ENCODE data around the gene NUDT6.

NUDT6 gene

DNA sequence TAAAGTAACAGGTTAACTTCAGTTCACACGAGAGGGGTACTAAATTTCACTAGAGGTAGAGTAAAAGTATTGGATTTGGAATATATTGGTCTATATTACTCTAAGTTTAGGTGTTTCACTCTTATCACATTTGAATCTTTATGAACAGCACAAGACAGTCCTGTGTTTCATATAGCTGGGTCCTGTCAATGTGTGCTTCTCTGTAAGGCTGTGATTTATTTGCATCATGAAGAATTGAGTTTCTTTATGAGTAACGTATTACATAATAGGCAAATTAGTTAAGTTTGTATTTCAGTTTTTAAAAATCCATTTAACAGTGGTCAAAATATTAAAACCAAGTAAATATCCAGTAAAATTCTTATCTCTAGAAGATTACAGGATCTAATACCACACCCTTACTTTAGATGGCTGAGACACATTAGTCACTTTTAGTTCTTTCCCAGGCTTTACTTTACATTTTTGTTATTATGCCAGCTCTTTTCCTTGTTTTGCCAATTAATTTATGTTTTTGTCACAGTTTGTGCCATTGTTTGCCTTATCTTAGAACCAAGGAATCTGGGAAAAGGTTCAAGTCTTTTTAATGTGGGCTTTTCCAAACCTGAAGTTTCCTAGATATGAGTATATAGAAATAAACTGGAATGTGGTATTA, 32.1 kb downstream of the NUDT6 start:
- H3K4me1 ChIP-seq (ENCODE audit: control insufficient read depth in 1 of 2, insufficient read depth in 2 of 2, low read length in 2 of 2) = no peaks in the 10 kb centered on the region
- H3K14ac ChIP-seq (ENCODE audit: low read length) = no peak overlapping the region
- H3K79me2 ChIP-seq (ENCODE audit: control insufficient read depth, insufficient read depth, low read length, poor library complexity) = no peaks in the 10 kb centered on the region
- H3K4me3 ChIP-seq (ENCODE audit: low read depth, low read length) = no peak overlapping the region
- H2BK12ac ChIP-seq (ENCODE audit: low read length) = no peak overlapping the region
- H2AK5ac ChIP-seq (ENCODE audit: low read length) = no peak overlapping the region
- H3K4me2 ChIP-seq (ENCODE audit: low read length) = no peak overlapping the region
- no peak overlapping the region for H3K4ac ChIP-seq (ENCODE audit: low read depth, low read length)
- no peak overlapping the region for H4K8ac ChIP-seq (ENCODE audit: low read depth, low read length)
- no peak overlapping the region for H4K12ac ChIP-seq (ENCODE audit: low read depth, low read length)
- H3K79me1 ChIP-seq (ENCODE audit: low read length) = no peaks in the 10 kb centered on the region
- H3K9me3 ChIP-seq (ENCODE audit: insufficient read depth, low read depth, low read length) = no peaks in the 10 kb centered on the region
- no peak overlapping the region for H3K27ac ChIP-seq (ENCODE audit: low read depth, low read length)
- no peak overlapping the region for H3K18ac ChIP-seq (ENCODE audit: low read length)
- WGBS (ENCODE audit: extremely low coverage, insufficient coverage, insufficient read length) = no CpG with 5 or more reads among the region's 2 CpGs
- no peak overlapping the region for H4K91ac ChIP-seq (ENCODE audit: low read depth, low read length)
- H3K27me3 ChIP-seq (ENCODE audit: insufficient read depth, low read length) = no peaks in the 10 kb centered on the region
- no peak overlapping the region for H2BK5ac ChIP-seq (ENCODE audit: low read depth, low read length, poor library complexity)
- H3K23ac ChIP-seq (ENCODE audit: low read length) = no peak overlapping the region
- H2BK120ac ChIP-seq (ENCODE audit: insufficient read depth, low read length, poor library complexity) = no peak overlapping the region
- H2AFZ ChIP-seq (ENCODE audit: insufficient read depth, low read length, poor library complexity) = no peak overlapping the region
- no peaks in the 10 kb centered on the region for H3K36me3 ChIP-seq (ENCODE audit: control insufficient read depth in 1 of 2, insufficient read depth in 2 of 2, low read length in 2 of 2)
- no peak for DNase-seq
- H3K9ac ChIP-seq (ENCODE audit: low read length) = no peak overlapping the region

DNA sequence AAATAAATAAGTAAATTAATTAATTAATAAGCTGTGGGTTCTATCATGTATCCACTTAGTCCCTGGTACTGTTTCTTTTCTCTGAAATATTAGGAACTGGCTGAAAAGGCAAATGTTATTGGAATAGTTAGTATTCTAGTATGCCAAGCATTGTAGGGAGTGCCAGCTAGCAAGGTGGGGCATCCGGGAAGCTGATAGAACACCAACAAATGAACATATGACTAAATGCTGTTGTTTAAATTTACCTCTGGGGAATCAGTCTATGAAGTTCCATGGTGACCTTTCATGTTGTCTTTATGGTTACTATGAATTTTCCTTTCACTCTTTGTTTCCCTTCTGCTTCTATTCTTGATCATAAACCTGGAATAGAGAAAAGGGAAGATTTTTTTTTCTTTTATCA, 32.7 kb downstream of the NUDT6 start:
- H3K27ac ChIP-seq (ENCODE audit: low read depth, low read length) = no peak overlapping the region

DNA sequence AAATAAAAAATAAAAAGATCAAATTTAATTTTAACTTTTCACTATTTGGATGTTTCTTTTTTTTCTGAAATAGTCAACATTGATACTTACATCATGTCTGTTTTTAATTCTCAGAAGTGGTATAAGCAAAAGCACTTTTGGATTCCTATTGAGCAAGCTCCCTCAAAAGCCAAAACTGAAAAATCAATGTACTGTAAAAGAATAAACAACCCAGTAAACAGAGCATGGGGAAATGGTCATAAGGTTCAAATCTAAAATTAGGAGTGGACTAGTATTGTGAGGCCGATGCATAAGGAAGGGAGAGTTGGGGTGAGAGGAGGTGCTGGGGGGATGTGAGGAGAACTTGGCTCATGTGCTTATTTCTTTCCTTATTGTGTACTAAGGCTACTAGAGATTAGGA, 37.9 kb downstream of the NUDT6 start:
- no peaks in the 10 kb centered on the region for H3K27me3 ChIP-seq (ENCODE audit: insufficient read depth, low read length)
- H4K8ac ChIP-seq (ENCODE audit: low read depth, low read length) = no peak overlapping the region
- H3K79me2 ChIP-seq (ENCODE audit: control insufficient read depth, insufficient read depth, low read length, poor library complexity) = no peaks in the 10 kb centered on the region
- H3K79me1 ChIP-seq (ENCODE audit: low read length) = no peaks in the 10 kb centered on the region
- no peak for DNase-seq
- H3K4me2 ChIP-seq (ENCODE audit: low read length) = no peak overlapping the region
- H3K9ac ChIP-seq (ENCODE audit: low read length) = no peak overlapping the region
- H2AK5ac ChIP-seq (ENCODE audit: low read length) = no peak overlapping the region
- no peaks in the 10 kb centered on the region for H3K36me3 ChIP-seq (ENCODE audit: control insufficient read depth in 1 of 2, insufficient read depth in 2 of 2, low read length in 2 of 2)
- no peak overlapping the region for H3K18ac ChIP-seq (ENCODE audit: low read length)
- no peak overlapping the region for H2BK5ac ChIP-seq (ENCODE audit: low read depth, low read length, poor library complexity)
- H3K14ac ChIP-seq (ENCODE audit: low read length) = no peak overlapping the region
- H4K91ac ChIP-seq (ENCODE audit: low read depth, low read length) = no peak overlapping the region
- H2BK120ac ChIP-seq (ENCODE audit: insufficient read depth, low read length, poor library complexity) = no peak overlapping the region
- no peak overlapping the region for H4K12ac ChIP-seq (ENCODE audit: low read depth, low read length)
- WGBS (ENCODE audit: extremely low coverage, insufficient coverage, insufficient read length) = no CpG with 5 or more reads among the region's 1 CpG
- H2AFZ ChIP-seq (ENCODE audit: insufficient read depth, low read length, poor library complexity) = no peak overlapping the region
- H3K23ac ChIP-seq (ENCODE audit: low read length) = no peak overlapping the region
- H3K4me1 ChIP-seq (ENCODE audit: control insufficient read depth in 1 of 2, insufficient read depth in 2 of 2, low read length in 2 of 2) = no peaks in the 10 kb centered on the region
- no peak overlapping the region for H3K4me3 ChIP-seq (ENCODE audit: low read depth, low read length)
- peaks cover 4% of the 10 kb centered on the region for H3K9me3 ChIP-seq (ENCODE audit: insufficient read depth, low read depth, low read length)
- H2BK12ac ChIP-seq (ENCODE audit: low read length) = no peak overlapping the region
- no peak overlapping the region for H3K4ac ChIP-seq (ENCODE audit: low read depth, low read length)
- no peak overlapping the region for H3K27ac ChIP-seq (ENCODE audit: low read depth, low read length)

More for the DNA sequence above, 32.7 kb downstream of the NUDT6 start:
- Histone ChIP-seq H3K4me2 (ENCODE audit: low read length) (no peak overlapping the region), H2BK12ac (ENCODE audit: low read length) (no peak overlapping the region), H4K91ac (ENCODE audit: low read depth, low read length) (no peak overlapping the region), H3K4me3 (ENCODE audit: low read depth, low read length) (no peak overlapping the region), H2BK5ac (ENCODE audit: low read depth, low read length, poor library complexity) (no peak overlapping the region), H3K79me2 (ENCODE audit: control insufficient read depth, insufficient read depth, low read length, poor library complexity) (no peaks in the 10 kb centered on the region), H2AFZ (ENCODE audit: insufficient read depth, low read length, poor library complexity) (no peak overlapping the region), H3K18ac (ENCODE audit: low read length) (no peak overlapping the region), H4K12ac (ENCODE audit: low read depth, low read length) (no peak overlapping the region), H3K23ac (ENCODE audit: low read length) (no peak overlapping the region), H3K36me3 (ENCODE audit: control insufficient read depth in 1 of 2, insufficient read depth in 2 of 2, low read length in 2 of 2) (no peaks in the 10 kb centered on the region), H2BK120ac (ENCODE audit: insufficient read depth, low read length, poor library complexity) (no peak overlapping the region), H4K8ac (ENCODE audit: low read depth, low read length) (no peak overlapping the region), H3K79me1 (ENCODE audit: low read length) (no peaks in the 10 kb centered on the region), H2AK5ac (ENCODE audit: low read length) (no peak overlapping the region), H3K4ac (ENCODE audit: low read depth, low read length) (no peak overlapping the region), H3K27me3 (ENCODE audit: insufficient read depth, low read length) (no peaks in the 10 kb centered on the region), H3K14ac (ENCODE audit: low read length) (no peak overlapping the region), H3K4me1 (ENCODE audit: control insufficient read depth in 1 of 2, insufficient read depth in 2 of 2, low read length in 2 of 2) (no peaks in the 10 kb centered on the region), H3K9ac (ENCODE audit: low read length) (no peak overlapping the region), H3K9me3 (ENCODE audit: insufficient read depth, low read depth, low read length) (no peaks in the 10 kb centered on the region)
- no CpG with 5 or more reads among the region's 1 CpG for WGBS (ENCODE audit: extremely low coverage, insufficient coverage, insufficient read length)
- DNase-seq = no peak

DNA sequence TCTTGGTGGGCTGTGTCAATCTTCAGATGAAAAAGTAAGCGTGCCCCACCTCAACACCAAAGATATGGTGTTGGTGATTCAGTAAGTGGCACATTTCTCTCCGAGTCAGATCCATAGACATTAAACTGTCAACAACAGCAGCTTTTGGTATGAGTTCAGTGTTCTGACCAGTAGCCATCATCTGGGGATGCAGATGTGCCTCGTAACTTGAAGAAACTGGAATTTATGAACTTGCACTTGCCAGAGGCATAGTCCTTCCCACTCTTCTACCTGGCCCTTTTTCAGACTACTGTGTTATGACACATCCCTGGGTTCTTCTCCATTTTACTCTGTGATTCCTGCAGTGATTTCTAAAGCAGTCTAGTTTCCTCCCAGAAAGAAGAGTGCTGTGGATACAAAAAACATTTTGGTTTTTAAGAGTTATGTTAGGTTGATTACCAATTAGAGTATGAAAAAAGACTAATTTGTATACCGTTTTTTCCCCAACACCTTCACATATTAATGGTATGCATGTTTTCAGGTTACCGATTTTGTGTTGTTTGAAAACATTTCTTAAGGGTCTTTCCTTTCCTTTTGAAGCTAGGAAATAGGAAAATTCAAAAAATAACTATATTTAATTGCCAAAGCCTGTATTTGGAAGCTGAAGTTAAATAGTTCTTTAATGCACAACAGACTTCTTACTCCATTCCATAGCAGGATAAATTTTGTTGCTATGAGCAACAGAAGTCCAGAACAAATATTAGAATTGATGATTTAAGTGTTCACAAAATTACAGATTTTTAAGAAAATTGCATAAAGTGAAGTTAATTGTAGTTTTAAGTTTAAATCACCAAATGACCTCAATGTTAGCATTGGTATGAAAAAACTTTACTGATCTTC, 39.3 kb downstream of the NUDT6 start:
- peaks cover 4% of the 10 kb centered on the region for H3K9me3 ChIP-seq (ENCODE audit: insufficient read depth, low read depth, low read length)
- H3K27ac ChIP-seq (ENCODE audit: low read depth, low read length) = no peak overlapping the region
- H2AK5ac ChIP-seq (ENCODE audit: low read length) = no peak overlapping the region
- no peak overlapping the region for H3K23ac ChIP-seq (ENCODE audit: low read length)
- H2BK5ac ChIP-seq (ENCODE audit: low read depth, low read length, poor library complexity) = no peak overlapping the region
- no peaks in the 10 kb centered on the region for H3K27me3 ChIP-seq (ENCODE audit: insufficient read depth, low read length)
- no peak overlapping the region for H3K4ac ChIP-seq (ENCODE audit: low read depth, low read length)
- H3K4me1 ChIP-seq (ENCODE audit: control insufficient read depth in 1 of 2, insufficient read depth in 2 of 2, low read length in 2 of 2) = no peaks in the 10 kb centered on the region
- no peak overlapping the region for H4K91ac ChIP-seq (ENCODE audit: low read depth, low read length)
- H2AFZ ChIP-seq (ENCODE audit: insufficient read depth, low read length, poor library complexity) = no peak overlapping the region
- DNase-seq = no peak
- H2BK12ac ChIP-seq (ENCODE audit: low read length) = no peak overlapping the region
- H3K14ac ChIP-seq (ENCODE audit: low read length) = no peak overlapping the region
- no peak overlapping the region for H4K8ac ChIP-seq (ENCODE audit: low read depth, low read length)
- no peaks in the 10 kb centered on the region for H3K36me3 ChIP-seq (ENCODE audit: control insufficient read depth in 1 of 2, insufficient read depth in 2 of 2, low read length in 2 of 2)
- H4K12ac ChIP-seq (ENCODE audit: low read depth, low read length) = no peak overlapping the region
- H3K79me1 ChIP-seq (ENCODE audit: low read length) = no peaks in the 10 kb centered on the region
- H3K4me2 ChIP-seq (ENCODE audit: low read length) = no peak overlapping the region
- H3K4me3 ChIP-seq (ENCODE audit: low read depth, low read length) = no peak overlapping the region
- H3K18ac ChIP-seq (ENCODE audit: low read length) = no peak overlapping the region
- H2BK120ac ChIP-seq (ENCODE audit: insufficient read depth, low read length, poor library complexity) = no peak overlapping the region
- no peaks in the 10 kb centered on the region for H3K79me2 ChIP-seq (ENCODE audit: control insufficient read depth, insufficient read depth, low read length, poor library complexity)
- no CpG with 5 or more reads among the region's 5 CpGs for WGBS (ENCODE audit: extremely low coverage, insufficient coverage, insufficient read length)
- no peak overlapping the region for H3K9ac ChIP-seq (ENCODE audit: low read length)

All from trophoblast cell (in vitro differentiated cells and primary cell).